CD4-positive, alpha-beta T cell treated with Interleukin-1 beta for 1 hour (primary cell): ENCODE results near the gene CTSE.

Source experiments
- DNase-seq, 2 donors: peaks; one replicate each; pipeline ENCODE4 v3.0.0-alpha.2; 2020 to 2022

CTSE gene

DNA sequence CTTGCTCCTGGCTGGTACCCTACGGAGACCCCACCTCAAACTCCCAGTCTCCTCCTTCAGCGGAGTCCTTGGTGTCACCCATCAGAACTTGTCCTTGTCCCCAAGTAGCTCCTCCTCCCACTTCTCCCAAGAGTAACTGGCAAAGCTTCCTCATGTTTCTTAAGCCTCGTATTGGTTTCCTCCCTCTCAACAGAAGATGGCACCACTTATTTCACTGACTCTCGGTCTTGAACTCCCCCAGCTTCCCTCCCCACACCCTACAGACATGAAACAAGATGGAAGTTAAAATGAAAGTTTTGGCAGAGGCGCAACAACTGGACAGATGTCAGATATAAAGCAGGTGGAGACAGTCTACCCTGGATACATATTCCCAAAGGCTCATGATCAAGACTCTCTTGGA lies 33.9 kb downstream of the CTSE start:
- no peak for DNase-seq

DNA sequence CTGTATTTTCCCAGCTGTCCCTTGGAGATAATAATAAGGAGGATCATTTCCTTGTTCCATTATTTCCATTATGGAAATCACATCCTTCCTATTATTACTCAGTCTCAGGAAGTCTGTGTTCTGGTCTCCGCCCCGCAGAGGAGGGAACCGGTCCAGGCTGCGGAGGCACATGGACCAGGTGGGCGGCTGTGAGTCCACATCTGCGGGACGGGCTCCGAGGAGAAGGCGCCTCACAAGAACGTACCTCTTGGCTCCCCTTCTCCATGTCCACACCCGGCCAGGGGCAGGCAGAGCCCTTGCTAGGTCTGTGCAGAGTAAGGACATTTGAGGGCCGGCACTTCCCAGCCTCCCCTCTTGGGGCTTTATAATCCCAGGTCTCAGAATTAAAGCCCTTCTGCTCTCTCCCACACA lies 35.1 kb downstream of the CTSE start:
- no peak for DNase-seq

DNA sequence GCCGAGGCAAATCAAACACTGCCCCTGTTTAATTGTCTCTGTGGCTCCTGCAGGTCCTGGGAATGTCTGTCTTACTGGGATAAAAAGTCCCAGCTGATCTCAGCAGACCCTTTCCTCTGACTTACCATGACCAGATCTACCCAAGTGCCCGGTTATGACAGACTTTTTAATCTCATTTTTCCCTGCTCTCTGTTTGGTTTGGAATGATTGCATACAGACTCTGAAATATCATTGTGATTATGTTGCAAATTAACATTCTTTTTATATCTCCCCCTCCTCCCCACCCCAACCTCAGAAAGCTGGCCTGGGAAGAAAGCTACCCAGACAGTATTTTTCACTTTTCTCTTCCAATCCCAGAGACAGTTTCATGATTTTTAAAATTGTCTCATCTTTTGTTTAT lies 36.8 kb downstream of the CTSE start:
- DNase-seq = no peak

DNA sequence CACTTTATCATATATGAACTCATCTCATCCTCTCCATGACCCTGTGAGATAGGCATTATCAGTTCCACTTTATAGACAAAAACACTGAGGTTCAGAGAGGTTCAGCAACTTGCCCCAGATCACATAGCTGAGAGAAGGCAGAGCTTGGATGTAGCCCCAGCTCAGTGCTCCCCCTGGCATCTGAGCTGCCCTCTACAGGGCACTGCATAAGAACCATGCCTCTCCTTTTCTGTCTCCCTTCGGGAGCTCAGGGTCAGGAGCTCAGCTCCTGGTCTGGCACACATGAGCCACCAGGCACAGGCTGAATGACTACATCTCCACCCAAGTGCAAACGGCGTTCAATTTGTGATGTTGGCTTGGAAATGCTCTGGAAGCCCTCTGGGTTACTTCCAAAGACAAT lies 37.4 kb downstream of the CTSE start:
- DNase-seq = no peak

DNA sequence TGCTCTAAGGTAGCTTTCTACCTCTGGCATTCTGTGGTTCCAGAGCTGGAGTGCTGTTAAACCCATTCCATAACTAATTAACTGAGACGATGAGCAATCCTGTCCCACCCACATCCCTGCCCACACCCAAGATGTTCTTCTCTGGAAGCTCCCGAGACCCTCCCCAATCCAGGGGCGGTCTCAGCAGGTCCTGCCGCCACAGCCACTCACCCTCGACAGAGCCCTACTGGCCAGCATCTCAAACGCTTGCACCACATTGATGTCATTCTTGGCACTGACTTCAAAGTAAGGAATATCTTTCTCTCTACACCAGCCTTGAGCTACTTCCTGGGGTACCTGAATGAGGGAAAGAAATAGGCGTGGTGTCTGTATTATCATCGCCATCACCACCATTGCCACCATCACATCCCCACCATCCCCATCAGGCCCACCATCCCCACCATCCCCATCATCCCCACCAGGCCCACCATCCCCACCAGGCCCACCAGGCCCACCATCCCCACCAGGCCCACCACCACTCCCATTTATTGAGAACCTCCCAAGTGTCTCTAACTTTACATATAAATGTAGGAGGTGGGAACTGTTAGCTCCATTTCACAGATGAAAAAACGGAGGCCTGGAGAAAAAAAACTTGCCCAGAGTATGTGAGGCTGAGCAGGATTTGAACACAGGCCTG lies 38.2 kb downstream of the CTSE start:
- DNase-seq = no peak

GRCh38 chr1:205983925-205984725 lies 39.6 kb downstream of the CTSE start:
- peak in 1 of 2 donors; percentile 36 for DNase-seq

DNA sequence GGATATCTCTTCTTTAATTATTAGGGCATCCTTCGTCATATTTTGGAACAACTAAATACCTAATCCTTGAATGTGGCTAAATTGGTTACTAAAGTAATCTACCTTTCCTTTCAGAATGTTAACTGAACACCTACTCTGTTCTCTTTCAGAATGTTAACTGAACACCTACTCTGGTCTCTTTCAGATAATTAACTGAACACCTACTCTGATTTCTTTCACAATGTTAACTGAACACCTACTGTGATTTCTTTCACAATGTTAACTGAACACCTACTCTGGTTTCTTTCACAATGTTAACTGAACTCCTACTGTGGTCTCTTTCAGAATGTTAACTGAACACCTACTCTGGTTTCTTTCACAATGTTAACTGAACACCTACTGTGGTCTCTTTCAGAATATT lies 42.4 kb downstream of the CTSE start:
- no peak for DNase-seq

GRCh38 chr1:205980237-205980870 lies 43.3 kb downstream of the CTSE start:
- DNase-seq = no peak

GRCh38 chr1:205979301-205979700 lies 44.4 kb downstream of the CTSE start:
- no peak for DNase-seq

- no peak for DNase-seq
These were observed 45.0 kb downstream of the CTSE start for GRCh38 chr1:205978676-205979075.

GRCh38 chr1:205977402-205978014 lies 46.2 kb downstream of the CTSE start:
- DNase-seq = peak; percentile 72

- no peak for DNase-seq
These were observed 46.8 kb downstream of the CTSE start for GRCh38 chr1:205976708-205977401.

DNA sequence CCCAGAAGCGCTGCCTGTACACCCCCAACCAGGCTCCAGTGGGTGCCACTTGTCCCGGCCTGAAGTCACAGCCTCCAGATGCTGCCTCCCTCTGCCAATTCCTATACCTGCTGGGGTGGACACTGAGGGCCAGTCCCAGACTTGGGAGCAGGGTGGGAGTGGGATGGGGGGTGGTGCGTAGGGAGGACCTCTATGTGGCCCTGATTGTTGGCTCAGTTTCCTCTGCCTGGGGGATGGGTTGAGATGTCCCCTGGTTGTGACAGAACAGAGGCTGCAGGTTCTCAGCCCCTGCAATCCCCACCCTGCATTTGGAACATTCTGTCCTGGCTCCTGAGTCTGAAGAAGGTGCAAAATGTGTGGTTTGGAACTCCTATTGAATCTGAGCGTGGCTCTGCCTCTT lies 47.7 kb downstream of the CTSE start:
- no peak for DNase-seq

DNA sequence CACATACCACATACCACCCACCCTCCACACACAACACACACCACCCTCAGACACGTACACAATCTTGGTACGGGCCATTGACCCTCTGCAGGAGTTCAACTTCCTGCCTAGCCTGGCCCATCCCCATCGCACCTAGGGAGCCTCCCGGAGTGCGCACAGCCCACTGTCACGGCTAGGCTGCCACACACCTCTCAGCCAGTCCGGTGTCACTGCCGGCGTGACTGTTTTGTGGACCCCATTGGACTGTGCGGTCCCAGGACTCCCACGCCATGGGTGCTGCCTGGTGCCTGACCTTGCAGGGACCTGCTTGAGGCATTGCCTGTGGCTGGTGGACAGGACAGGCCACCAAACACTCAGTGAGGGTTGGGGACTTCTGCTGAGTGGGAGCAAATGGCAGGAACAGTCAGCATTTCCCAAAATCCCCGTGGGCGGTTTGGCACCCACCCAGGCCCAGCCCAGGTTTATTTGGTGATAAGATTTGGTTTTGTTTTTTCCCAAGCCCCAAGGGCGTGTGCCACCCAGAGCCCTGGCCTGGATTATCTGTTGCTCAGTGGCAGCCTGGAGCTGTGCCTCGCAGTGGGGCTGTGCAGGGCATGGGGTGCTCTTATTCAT lies 48.2 kb downstream of the CTSE start:
- no peak for DNase-seq

GRCh38 chr1:205974712-205975111 lies 49.0 kb downstream of the CTSE start:
- no peak for DNase-seq

GRCh38 chr1:205973377-205974232 lies 50.1 kb downstream of the CTSE start:
- DNase-seq = no peak

GRCh38 chr1:205972491-205973168 lies 51.1 kb downstream of the CTSE start:
- DNase-seq = no peak

DNA sequence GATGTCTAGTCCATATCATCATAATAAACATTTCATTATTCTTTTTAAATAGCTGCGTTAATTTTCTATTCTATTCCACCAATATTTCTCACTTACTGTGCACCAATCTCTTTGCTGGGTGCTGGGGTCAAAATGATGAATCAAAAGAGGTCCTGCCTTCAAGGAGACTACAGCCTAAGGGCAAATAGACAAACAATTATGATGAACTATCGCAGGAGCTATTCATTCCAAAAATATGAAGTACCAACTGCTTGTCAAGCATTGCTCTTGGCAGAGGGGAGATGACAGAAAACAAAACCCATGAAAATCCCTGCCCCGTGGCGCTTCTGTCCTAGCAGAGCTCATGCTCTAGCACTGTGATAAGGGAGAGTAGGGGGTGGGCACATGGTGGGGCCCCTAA lies 51.6 kb downstream of the CTSE start:
- DNase-seq = no peak

DNA sequence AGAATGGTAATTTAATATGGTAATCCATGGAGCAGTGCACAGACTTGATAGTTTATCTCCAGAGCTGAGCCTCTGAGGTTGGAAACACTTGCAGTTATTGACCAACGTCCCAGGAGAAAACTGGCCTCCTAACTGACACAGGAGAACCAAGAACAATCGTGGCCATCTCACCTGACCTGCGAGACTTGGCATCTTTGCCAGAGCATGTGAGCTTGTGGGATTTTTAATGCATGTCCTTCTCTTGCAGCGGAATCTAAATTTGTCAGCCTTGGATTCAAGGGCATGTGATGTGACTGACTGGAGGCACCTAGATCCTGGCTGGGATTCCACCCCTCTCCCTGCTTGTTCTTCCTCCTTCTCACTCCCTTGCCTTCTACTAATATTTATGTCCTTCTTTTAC lies 52.6 kb downstream of the CTSE start:
- no peak for DNase-seq

DNA sequence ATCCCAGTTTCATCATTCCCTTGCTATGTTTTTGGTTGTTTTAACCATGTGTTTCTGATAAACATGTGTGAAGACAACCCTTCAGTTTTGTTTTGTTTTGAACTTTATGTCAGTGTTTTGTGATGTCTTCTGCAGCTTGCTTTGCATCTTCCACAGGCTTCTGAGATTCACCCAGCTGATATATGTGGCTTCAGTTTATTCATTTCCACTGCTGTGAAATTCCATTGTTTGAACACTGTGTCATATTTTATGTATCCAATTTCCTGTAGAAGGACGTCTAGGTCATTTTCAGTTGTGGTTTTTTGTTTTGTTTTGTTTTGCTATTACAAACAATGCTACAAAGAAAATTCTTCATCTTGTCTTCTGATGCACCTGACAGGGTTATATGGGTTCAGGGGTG lies 53.2 kb downstream of the CTSE start:
- no peak for DNase-seq

DNA sequence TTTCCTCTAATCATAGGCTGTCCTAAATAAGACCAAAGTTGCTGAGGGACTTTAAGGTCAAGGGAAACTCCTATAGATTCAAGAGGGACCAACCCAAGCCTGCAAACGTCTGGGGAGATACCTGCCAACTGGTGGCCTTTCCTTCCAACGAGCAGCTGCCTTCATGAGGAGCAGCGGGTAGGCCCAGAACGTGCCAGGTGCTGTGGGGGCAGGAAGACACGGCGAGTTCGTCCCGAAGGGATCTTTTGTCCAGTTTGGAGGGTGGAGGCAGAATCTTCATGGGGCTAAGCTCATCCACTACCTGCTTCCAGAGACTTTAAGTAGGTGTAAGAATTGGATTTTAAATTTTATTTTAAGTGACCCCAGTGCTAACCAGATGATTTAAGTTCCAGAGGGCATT lies 54.5 kb downstream of the CTSE start:
- DNase-seq = no peak
